Kidney (tissue), 14 donors: ENCODE measurements around the gene BLTP2. TPM values are rescaled to one million over a fixed set of nuclear protein-coding genes. Genes with fewer than 3 reads are reported as not detected.
A peak's percentile ranks its signal among the peaks of the same experiment; 100 is the strongest.

Source experiments
- DNase-seq, 5 donors: peaks; one replicate each; pipeline ENCODE4 v3.0.0-alpha.2; 2013 to 2020
- FAIRE-seq: peaks from 2 replicates; lab custom pipeline; 2012; peaks lifted over from hg19 to GRCh38; lab: Jason Lieb, UNC
- H3K27ac ChIP-seq, 2 donors: one replicate each; pipeline ENCODE4 v1.7.0; 2013; ENCODE audit warnings: low read depth in 2 of 2, low read length in 2 of 2, inconsistent platforms in 1 of 2
- H3K27me3 ChIP-seq: one replicate; pipeline ENCODE4 v1.7.1; 2013; ENCODE audit warnings: low read length, inconsistent platforms; ENCODE audit not compliant: control insufficient read depth, insufficient read depth
- H3K36me3 ChIP-seq, 3 donors: one replicate each; pipeline versions ENCODE4 v1.7.0 to v1.7.1; 2013; ENCODE audit warnings: low read length in 3 of 3, control low read depth in 1 of 3, inconsistent platforms in 1 of 3; ENCODE audit not compliant: insufficient read depth in 3 of 3, control insufficient read depth in 2 of 3
- H3K4me1 ChIP-seq, 3 donors: one replicate each; pipeline versions ENCODE4 v1.7.0 to v1.7.1; 2013; ENCODE audit warnings: low read length in 3 of 3, inconsistent platforms in 1 of 3, low read depth in 1 of 3; ENCODE audit not compliant: control insufficient read depth in 2 of 3, insufficient read depth in 2 of 3
- H3K4me3 ChIP-seq, 3 donors: one replicate each; pipeline versions ENCODE4 v1.7.0 to v1.8.1; 2013; ENCODE audit warnings: low read length in 3 of 3, control low read depth in 1 of 3, inconsistent platforms in 1 of 3
- H3K9ac ChIP-seq, 3 donors: one replicate each; pipeline versions ENCODE4 v1.7.0 to v1.7.1; 2013; ENCODE audit warnings: low read length in 3 of 3, control low read depth in 1 of 3, inconsistent platforms in 1 of 3
- H3K9me3 ChIP-seq, 3 donors: one replicate each; pipeline versions ENCODE4 v1.7.0 to v1.7.1; 2013; ENCODE audit warnings: low read length in 3 of 3, control low read depth in 1 of 3, inconsistent platforms in 1 of 3; ENCODE audit not compliant: control insufficient read depth in 2 of 3, insufficient read depth in 1 of 3
- intact Hi-C: fragments of 100-400 bp; cut with DNase I; formaldehyde crosslinking; loops from one replicate; pipeline ENCODE4 v1.11.1; 2022
- polyA plus RNA-seq: library from polyadenylated mRNA; stranded (reverse); fragments of 350-450 nt; fragmentation: Illumina TruSeq; extraction: RNeasy Lipid Tissue Mini Kit (QIAGEN cat#74804); gene quantifications from one replicate; pipeline ENCODE4 v1.2.3, GENCODE V29; 2014; ENCODE audit warnings: low read depth, low replicate concordance; ENCODE audit not compliant: insufficient read depth
- total RNA-seq: library from RNA; stranded (reverse); fragmentation: NEBNext Ultra II Directional; extraction: Animal tissue kit (Norgen Biotek cat#: 25700); gene quantifications from one replicate; pipeline ENCODE4 v1.2.1, GENCODE V29; 2021
- TF ChIP-seq, protein P1 (sequence below): IDR thresholded peaks from 3 replicates; pipeline ENCODE4 v1.5.1; 2012; ENCODE audit warnings: mild to moderate bottlenecking, moderate library complexity, borderline replicate concordance; ENCODE audit not compliant: insufficient read depth; ENCODE audit errors: extremely low read depth
- donor health status: control.
- donor health status: control.
- donor health status: control.
- donor health status: control.
- donor health status: control.
- donor health status: DM: yes; HTN: yes; CAD: no.
- donor health status: Normal renal cell carcinoma (clear cell type).

Gene BLTP2
- total and polyA plus RNA-seq, 2 donors from 2014 or later = 35.1 to 140 TPM

DNA sequence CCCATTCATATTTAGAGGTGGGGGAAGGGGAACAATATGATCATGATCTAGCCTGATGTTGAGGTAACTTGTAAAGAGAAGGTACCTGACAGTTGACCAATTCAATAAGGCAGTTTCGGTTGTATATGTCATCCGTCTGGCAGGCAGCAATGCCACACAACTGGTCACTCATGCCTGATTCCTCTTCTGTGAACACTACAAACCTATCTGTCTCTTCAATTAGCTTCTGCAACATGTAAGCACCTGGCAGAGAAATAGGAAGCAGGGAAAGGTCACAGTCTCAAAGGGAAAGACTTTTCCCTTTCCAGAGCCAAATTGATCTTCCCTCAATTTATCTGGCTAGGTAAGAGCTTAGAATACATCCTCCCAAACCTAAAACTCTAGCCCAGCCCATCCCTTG lies 20.8 kb downstream of the BLTP2 start:
- TF ChIP-seq, protein P1, sequence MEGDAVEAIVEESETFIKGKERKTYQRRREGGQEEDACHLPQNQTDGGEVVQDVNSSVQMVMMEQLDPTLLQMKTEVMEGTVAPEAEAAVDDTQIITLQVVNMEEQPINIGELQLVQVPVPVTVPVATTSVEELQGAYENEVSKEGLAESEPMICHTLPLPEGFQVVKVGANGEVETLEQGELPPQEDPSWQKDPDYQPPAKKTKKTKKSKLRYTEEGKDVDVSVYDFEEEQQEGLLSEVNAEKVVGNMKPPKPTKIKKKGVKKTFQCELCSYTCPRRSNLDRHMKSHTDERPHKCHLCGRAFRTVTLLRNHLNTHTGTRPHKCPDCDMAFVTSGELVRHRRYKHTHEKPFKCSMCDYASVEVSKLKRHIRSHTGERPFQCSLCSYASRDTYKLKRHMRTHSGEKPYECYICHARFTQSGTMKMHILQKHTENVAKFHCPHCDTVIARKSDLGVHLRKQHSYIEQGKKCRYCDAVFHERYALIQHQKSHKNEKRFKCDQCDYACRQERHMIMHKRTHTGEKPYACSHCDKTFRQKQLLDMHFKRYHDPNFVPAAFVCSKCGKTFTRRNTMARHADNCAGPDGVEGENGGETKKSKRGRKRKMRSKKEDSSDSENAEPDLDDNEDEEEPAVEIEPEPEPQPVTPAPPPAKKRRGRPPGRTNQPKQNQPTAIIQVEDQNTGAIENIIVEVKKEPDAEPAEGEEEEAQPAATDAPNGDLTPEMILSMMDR = no peak
- Histone ChIP-seq H3K36me3 (peaks cover 13 to 60% (median 47%) of the 10 kb centered on the region in 3 donors), H3K27ac (peak overlapping the region; percentile 85 to 90), H3K9ac (peak overlapping the region in 1 of 3 donors; percentile 8), H3K4me1 (no peaks in the 10 kb centered on the region), H3K4me3 (peak overlapping the region in 2 of 3 donors; percentile 52 to 83), H3K27me3 (no peaks in the 10 kb centered on the region), H3K9me3 (no peaks in the 10 kb centered on the region)
- FAIRE-seq (no peak), DNase-seq (no peak)
- intact Hi-C loops = no loop called here

DNA sequence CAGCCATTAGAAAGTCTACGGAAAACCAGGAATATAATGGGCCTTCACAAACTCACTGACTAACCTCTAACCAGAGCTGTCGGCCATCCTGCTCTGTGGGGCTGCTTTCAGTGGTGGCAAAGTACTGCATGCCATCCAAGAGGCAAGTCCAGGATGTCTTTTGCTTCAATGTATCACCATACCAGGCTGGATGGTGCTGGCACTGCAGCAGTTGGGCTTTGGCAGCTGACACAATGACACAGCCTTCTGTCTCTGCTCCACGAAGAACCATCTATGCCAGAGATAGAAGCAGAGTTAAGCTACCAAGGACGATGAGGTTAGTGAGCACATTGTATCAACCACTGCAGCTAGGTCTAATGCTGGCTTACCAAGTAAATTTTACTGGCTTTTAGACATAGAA lies 21.3 kb downstream of the BLTP2 start:
- H3K9me3 ChIP-seq = no peaks in the 10 kb centered on the region
- peak overlapping the region in 1 of 3 donors; percentile 8 for H3K9ac ChIP-seq
- H3K36me3 ChIP-seq = peaks cover 16 to 64% (median 50%) of the 10 kb centered on the region in 3 donors
- no peaks in the 10 kb centered on the region for H3K27me3 ChIP-seq
- no peak for FAIRE-seq
- intact Hi-C loops = no loop called here
- H3K27ac ChIP-seq = peak overlapping the region; percentile 85 to 90
- TF ChIP-seq, protein P1 = no peak
- DNase-seq = no peak
- H3K4me1 ChIP-seq = no peaks in the 10 kb centered on the region
- peak overlapping the region in 2 of 3 donors; percentile 52 to 83 for H3K4me3 ChIP-seq

DNA sequence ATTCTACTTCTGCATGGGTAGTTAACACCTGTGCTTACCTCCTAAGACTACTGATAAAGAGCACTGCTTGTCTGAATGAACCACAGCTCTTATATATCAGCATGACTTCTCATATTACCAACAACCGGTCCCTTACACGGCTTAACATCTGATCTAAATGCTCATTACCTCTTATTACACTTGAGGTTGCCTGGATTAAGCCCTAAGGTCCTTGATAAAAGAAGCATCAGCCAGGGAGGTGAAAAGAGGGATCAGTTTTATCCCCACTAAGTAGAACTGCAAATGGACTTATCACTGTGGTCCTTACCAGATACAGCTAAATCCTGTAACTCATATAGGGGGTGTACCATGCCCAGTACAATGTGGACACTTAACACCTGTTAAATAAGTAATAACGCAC lies 22.8 kb downstream of the BLTP2 start:
- no peak for DNase-seq
- Histone ChIP-seq H3K4me3 (no peak overlapping the region), H3K36me3 (peaks cover 22 to 66% (median 48%) of the 10 kb centered on the region in 3 donors)

More for the DNA sequence above, 22.8 kb downstream of the BLTP2 start:
- no peaks in the 10 kb centered on the region for H3K27me3 ChIP-seq
- H3K4me1 ChIP-seq = no peaks in the 10 kb centered on the region
- H3K9me3 ChIP-seq = no peaks in the 10 kb centered on the region
- intact Hi-C loops = no loop called here
- TF ChIP-seq, protein P1 = no peak
- H3K9ac ChIP-seq = no peak overlapping the region
- H3K27ac ChIP-seq = no peak overlapping the region
- FAIRE-seq = no peak
